Vagina (tissue), 2 donors: Measurements from ENCODE around the gene REEP1.
"Not testable (repeated sequence)": the region's sequence is repeated elsewhere in the genome, so short reads cannot be mapped to it uniquely, and the experiment has no call there.

ENCODE experiments used
- CTCF ChIP-seq, 3 experiments: fragments of 450-650 bp in 2 of 3; fragments of 200-600 bp in 1 of 3; sonication (generic) in 1 of 3; IDR thresholded peaks; one replicate each; pipeline ENCODE4 v1.5.1; 2017 to 2019; ENCODE audit warnings: antibody characterized with exemption in 3 of 3, mild to moderate bottlenecking in 2 of 3, moderate library complexity in 2 of 3
- POLR2A ChIP-seq, 2 donors: fragments of 450-650 bp; IDR thresholded peaks; one replicate each; pipeline ENCODE4 v1.6.1; 2017; ENCODE audit warnings: antibody characterized with exemption in 2 of 2, mild to moderate bottlenecking in 2 of 2, moderate library complexity in 2 of 2

- TF ChIP-seq POLR2A, CTCF (IDR thresholded peaks at IDR 0.05): not testable (repeated sequence)
Observed at GRCh38 chr2:86245222-86245621, 92.2 kb downstream of the REEP1 start.
